ENCODE measurements around the gene LCN9. TPM values are rescaled to one million over a fixed set of nuclear protein-coding genes. Genes with fewer than 3 reads are reported as not detected.

Gene LCN9
- polyA plus RNA-seq, 1 donor (not counting 4 experiments of a cell fraction or from before 2014, with no cell fraction given) = not detected

DNA sequence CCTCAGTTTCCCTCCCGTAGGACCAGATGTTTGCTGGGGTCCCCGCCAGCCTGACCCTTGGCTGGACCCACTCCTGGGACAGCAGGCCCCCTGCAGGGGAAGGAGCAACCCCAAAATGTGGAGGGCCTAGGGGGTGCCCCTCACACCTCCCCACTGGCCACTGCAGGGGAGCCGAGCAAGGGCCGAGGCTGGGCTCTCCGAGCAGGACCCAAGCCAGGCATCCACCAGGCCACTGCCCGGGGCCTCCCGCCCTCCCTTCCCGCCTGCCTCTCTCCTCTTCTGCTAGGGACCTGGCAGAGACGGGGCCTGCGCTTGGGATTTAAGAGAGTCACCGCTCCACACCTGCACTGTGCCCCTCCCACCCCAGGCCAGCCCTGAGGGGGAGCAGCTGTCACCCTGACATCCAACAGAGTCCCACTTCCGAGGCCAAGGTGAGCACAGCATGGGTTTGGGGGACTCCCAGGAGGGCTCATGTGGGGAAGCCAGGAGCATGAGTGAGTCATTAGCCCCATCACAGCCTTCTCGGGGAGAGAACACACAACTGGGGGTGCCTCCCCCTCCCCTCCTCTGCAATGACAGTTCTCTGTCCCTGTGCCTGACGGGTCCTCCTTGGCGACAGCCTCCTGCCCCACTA, 20.4 kb downstream of the LCN9 start:
- Histone ChIP-seq H3K27ac (ENCODE audit: control insufficient read depth, insufficient read depth, low read length) (no peak overlapping the region), H4K20me1 (ENCODE audit: control insufficient read depth, extremely low read depth, insufficient read depth, low read length) (no peaks in the 10 kb centered on the region), H2AFZ (ENCODE audit: control insufficient read depth, low read length) (no peak overlapping the region), H3K4me3 (ENCODE audit: control insufficient read depth in 2 of 3, extremely low read depth in 1 of 3, insufficient read depth in 2 of 3, low read depth in 1 of 3, low read length in 3 of 3) (no peak overlapping the region), H3K9me1 (ENCODE audit: control insufficient read depth, extremely low read depth, insufficient read depth, low read length) (no peaks in the 10 kb centered on the region), H3K9ac (ENCODE audit: control insufficient read depth, extremely low read depth, insufficient read depth, low read length) (no peak overlapping the region), H3K79me2 (ENCODE audit: control insufficient read depth, insufficient read depth, low read length) (no peaks in the 10 kb centered on the region), H3K27me3 (ENCODE audit: control insufficient read depth, extremely low read depth, insufficient read depth, low read length) (no peaks in the 10 kb centered on the region), H3K9me3 (ENCODE audit: control insufficient read depth, low read depth, low read length) (no peaks in the 10 kb centered on the region), H3K36me3 (ENCODE audit: control insufficient read depth in 2 of 2, extremely low read depth in 1 of 2, insufficient read depth in 2 of 2, low read length in 2 of 2) (no peaks in the 10 kb centered on the region), H3K4me1 (ENCODE audit: control insufficient read depth, extremely low read depth, insufficient read depth, low read length) (no peaks in the 10 kb centered on the region), H3K4me2 (ENCODE audit: control insufficient read depth, extremely low read depth, insufficient read depth, low read depth, low read length) (no peak overlapping the region)
- no peak for FAIRE-seq
- no peak for TF ChIP-seq CTCF (optimal IDR thresholded peaks at IDR 0.05 in 1 of 3, IDR thresholded peaks at IDR 0.05 in 1 of 3, conservative IDR thresholded peaks at IDR 0.05 in 1 of 3; ENCODE audit: extremely low read depth in 1 of 3, insufficient read depth in 2 of 3, low read length in 3 of 3)
- no peak for TF ChIP-seq EZH2 (IDR thresholded peaks at IDR 0.05; ENCODE audit: low read length)
- DNase-seq (ENCODE audit: low read depth, low spot score) = no peak
- dilution Hi-C loops (cut with MboI; ENCODE audit: extremely low pct_ligation_motif_present, low sequenced_read_pairs) = no loop called here

GRCh38 chr9:135684691-135685090, 21.6 kb downstream of the LCN9 start:
- Histone ChIP-seq H3K9me3 (ENCODE audit: control insufficient read depth, low read depth, low read length) (no peaks in the 10 kb centered on the region), H3K9me1 (ENCODE audit: control insufficient read depth, extremely low read depth, insufficient read depth, low read length) (no peaks in the 10 kb centered on the region), H3K4me3 (ENCODE audit: control insufficient read depth in 2 of 3, extremely low read depth in 1 of 3, insufficient read depth in 2 of 3, low read depth in 1 of 3, low read length in 3 of 3) (no peak overlapping the region), H2AFZ (ENCODE audit: control insufficient read depth, low read length) (no peak overlapping the region), H3K27me3 (ENCODE audit: control insufficient read depth, extremely low read depth, insufficient read depth, low read length) (no peaks in the 10 kb centered on the region), H3K9ac (ENCODE audit: control insufficient read depth, extremely low read depth, insufficient read depth, low read length) (no peak overlapping the region), H3K79me2 (ENCODE audit: control insufficient read depth, insufficient read depth, low read length) (no peaks in the 10 kb centered on the region), H3K4me2 (ENCODE audit: control insufficient read depth, extremely low read depth, insufficient read depth, low read depth, low read length) (no peak overlapping the region), H3K27ac (ENCODE audit: control insufficient read depth, insufficient read depth, low read length) (no peak overlapping the region), H3K4me1 (ENCODE audit: control insufficient read depth, extremely low read depth, insufficient read depth, low read length) (no peaks in the 10 kb centered on the region), H3K36me3 (ENCODE audit: control insufficient read depth in 2 of 2, extremely low read depth in 1 of 2, insufficient read depth in 2 of 2, low read length in 2 of 2) (no peaks in the 10 kb centered on the region), H4K20me1 (ENCODE audit: control insufficient read depth, extremely low read depth, insufficient read depth, low read length) (no peaks in the 10 kb centered on the region)
- DNase-seq (ENCODE audit: low read depth, low spot score) (no peak), FAIRE-seq (no peak)
- dilution Hi-C loops (cut with MboI; ENCODE audit: extremely low pct_ligation_motif_present, low sequenced_read_pairs) = no loop called here
- no peak for TF ChIP-seq CTCF (optimal IDR thresholded peaks at IDR 0.05 in 1 of 3, IDR thresholded peaks at IDR 0.05 in 1 of 3, conservative IDR thresholded peaks at IDR 0.05 in 1 of 3; ENCODE audit: extremely low read depth in 1 of 3, insufficient read depth in 2 of 3, low read length in 3 of 3)
- no peak for TF ChIP-seq EZH2 (IDR thresholded peaks at IDR 0.05; ENCODE audit: low read length)
